Measurements from ENCODE around the gene NCOA1. TPM values are rescaled to one million over a fixed set of nuclear protein-coding genes. Genes with fewer than 3 reads are reported as not detected.
A peak's percentile ranks its signal among the peaks of the same experiment; 100 is the strongest.

Gene NCOA1
- total RNA-seq, 3 donors from 2014 or later: 34.8 to 55.6 (median 43.6) TPM

DNA sequence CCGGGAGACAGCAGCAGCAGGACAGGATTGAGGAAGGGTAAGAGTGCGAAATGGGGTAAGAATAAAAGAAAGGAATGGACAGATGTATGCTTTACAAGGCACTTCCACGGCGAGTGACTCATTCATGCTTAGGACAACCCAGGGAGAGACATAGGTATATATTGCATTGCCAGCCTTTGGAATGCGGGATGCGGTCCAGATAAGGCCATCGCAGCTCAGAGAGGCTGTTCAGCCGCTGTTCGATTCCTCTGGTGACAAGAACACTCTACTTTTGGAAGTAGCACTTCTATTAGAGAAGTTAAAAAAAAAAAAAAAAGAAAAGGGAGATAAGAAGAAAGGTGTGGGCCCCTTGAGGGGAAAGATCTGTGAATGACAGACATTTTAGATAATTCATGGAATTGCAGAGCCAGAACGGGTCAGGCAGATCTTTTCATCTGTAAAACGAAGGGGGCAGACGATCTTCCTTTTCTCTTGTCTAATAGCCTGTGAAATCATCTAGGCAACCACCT lies 819 bp upstream of the NCOA1 start:
- peaks cover 24% of the 10 kb centered on the region for H3K4me1 ChIP-seq (ENCODE audit: low read depth)
- peak; percentile 65 for ATAC-seq
- peak overlapping the region; percentile 84 for H3K4me3 ChIP-seq
- intact Hi-C loops (cut with DNase I, micrococcal nuclease): no loop called here
- DNase-seq: peak in 2 of 3 donors; percentile 41 to 49
- no peaks in the 10 kb centered on the region for H3K36me3 ChIP-seq (ENCODE audit: low read depth)
- no peaks in the 10 kb centered on the region for H3K9me3 ChIP-seq
- TF ChIP-seq CTCF (IDR thresholded peaks at IDR 0.05): no peak

GRCh38 chr2:24491542-24492420 lies 727 bp downstream of the NCOA1 start:
- DNase-seq (peak; percentile 41 to 77 (median 76)), ATAC-seq (peak; percentile 14)
- intact Hi-C loops (cut with DNase I, micrococcal nuclease): no loop called here
- H3K9me3 ChIP-seq: no peaks in the 10 kb centered on the region
- no peaks in the 10 kb centered on the region for H3K36me3 ChIP-seq (ENCODE audit: low read depth)
- peak overlapping the region; percentile 84 for H3K4me3 ChIP-seq
- no peak for TF ChIP-seq CTCF (IDR thresholded peaks at IDR 0.05)
- H3K4me1 ChIP-seq (ENCODE audit: low read depth): peaks cover 23% of the 10 kb centered on the region

- no peak for ATAC-seq
- peaks cover 22% of the 10 kb centered on the region for H3K4me1 ChIP-seq (ENCODE audit: low read depth)
- intact Hi-C loops (cut with DNase I, micrococcal nuclease): no loop called here
Measured at GRCh38 chr2:24492421-24493279, 1.6 kb downstream of the NCOA1 start.

DNA sequence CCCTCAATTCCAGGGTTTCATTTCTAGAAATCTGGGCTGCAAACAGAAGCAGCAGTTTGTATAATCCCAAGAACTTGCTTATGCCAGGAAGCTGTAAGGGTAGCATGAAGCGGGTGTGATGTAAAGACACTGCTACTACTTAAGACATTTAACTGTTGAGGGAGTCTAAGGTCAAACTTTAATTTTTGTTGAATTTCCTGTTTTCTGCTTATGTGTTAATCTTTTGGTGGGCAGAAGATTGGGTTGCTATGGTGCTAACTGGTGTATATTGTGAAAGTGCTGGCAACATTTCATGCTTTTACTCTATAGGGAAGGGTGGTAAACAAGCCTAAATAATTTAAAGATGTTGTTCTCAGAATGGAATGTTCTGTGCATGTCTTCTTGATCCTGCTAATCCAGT lies 2.7 kb downstream of the NCOA1 start:
- no peak for TF ChIP-seq CTCF (IDR thresholded peaks at IDR 0.05)
- DNase-seq: no peak
- intact Hi-C loops (cut with DNase I, micrococcal nuclease): no loop called here
- Histone ChIP-seq H3K4me1 (ENCODE audit: low read depth) (peaks cover 22% of the 10 kb centered on the region), H3K36me3 (ENCODE audit: low read depth) (no peaks in the 10 kb centered on the region), H3K9me3 (no peaks in the 10 kb centered on the region), H3K4me3 (no peak overlapping the region)
- no peak for ATAC-seq

More at GRCh38 chr2:24492421-24493279, 1.6 kb downstream of the NCOA1 start:
- Histone ChIP-seq H3K36me3 (ENCODE audit: low read depth) (no peaks in the 10 kb centered on the region), H3K4me3 (no peak overlapping the region), H3K9me3 (no peaks in the 10 kb centered on the region)
- DNase-seq: peak in 1 of 3 donors; percentile 29
- TF ChIP-seq CTCF (IDR thresholded peaks at IDR 0.05): no peak

DNA sequence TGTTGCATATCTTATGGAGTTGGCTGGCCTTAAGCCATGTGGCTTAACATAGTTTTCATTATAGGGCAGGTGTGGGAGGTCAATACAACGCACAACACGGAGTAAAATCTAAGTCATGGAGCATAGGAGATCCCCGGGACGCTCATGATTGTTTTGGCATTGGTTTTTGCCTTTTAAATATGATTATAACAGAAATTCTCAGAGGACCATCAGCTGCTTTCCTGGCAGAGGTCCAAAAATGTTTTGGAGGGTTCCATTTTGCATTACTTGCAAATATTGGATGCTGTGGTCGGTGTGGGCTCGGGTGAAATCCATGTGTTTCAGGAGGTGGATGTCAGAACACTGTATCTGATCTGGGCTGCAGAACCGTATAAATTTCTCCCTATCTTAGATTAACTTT lies 3.4 kb downstream of the NCOA1 start:
- Histone ChIP-seq H3K9me3 (no peaks in the 10 kb centered on the region), H3K4me3 (no peak overlapping the region), H3K36me3 (ENCODE audit: low read depth) (no peaks in the 10 kb centered on the region), H3K4me1 (ENCODE audit: low read depth) (peaks cover 19% of the 10 kb centered on the region)
- ATAC-seq (no peak), DNase-seq (no peak)
- TF ChIP-seq CTCF (IDR thresholded peaks at IDR 0.05): no peak
- intact Hi-C loops (cut with DNase I, micrococcal nuclease): no loop called here
